Fibroblast of skin of back (primary cell): ENCODE measurements around the gene ACVR1.
A peak's percentile ranks its signal among the peaks of the same experiment; 100 is the strongest.
"Not testable (repeated sequence)": the region's sequence is repeated elsewhere in the genome, so short reads cannot be mapped to it uniquely, and the experiment has no call there.

ENCODE experiments used
- DNase-seq: peaks from one replicate; pipeline ENCODE4 v3.0.0-alpha.2; 2013

The ACVR1 gene

DNA sequence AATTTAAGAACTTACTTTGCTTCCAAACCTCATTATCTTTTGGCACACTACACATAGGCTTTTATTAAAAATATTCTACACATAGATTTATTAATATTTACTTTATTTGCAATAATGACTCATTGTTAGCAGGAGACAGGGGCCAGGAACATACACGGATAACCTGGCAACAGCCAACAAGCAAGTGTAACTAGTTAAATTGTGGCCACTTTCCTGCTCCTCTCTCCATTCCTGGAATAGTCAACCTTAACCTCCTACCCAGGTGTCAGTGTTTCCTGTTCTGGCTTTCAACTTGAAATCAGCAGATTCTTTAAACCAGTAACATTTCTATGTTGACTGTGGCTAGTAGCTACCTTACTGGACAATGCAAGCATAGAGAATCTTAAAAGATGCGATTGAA is 26.5 kb downstream of the ACVR1 start:
- no peak for DNase-seq

DNA sequence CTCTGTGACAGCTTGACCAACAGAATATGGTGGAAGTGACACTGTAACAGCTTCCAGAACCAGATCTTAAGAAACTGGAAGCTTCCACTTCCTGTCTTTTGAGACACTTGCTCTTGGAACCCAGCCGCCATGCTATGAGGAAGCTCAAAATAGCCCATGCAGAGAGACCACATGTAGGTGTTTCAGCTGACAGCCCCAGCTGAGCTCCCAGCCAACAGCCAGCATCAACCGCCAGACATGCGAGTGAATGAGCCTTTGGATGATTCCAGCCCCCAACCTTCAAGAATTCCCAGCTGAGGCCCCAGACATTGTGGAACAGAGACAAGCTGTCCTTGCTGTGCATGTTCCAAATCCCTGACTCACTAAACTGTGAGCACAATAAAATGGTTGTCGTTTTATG is 27.9 kb downstream of the ACVR1 start:
- DNase-seq, result no peak

- no peak for DNase-seq
These were observed 31.0 kb downstream of the ACVR1 start for GRCh38 chr2:157845081-157845480.

- no peak for DNase-seq
These were observed 32.2 kb downstream of the ACVR1 start for GRCh38 chr2:157843935-157844334.

DNA sequence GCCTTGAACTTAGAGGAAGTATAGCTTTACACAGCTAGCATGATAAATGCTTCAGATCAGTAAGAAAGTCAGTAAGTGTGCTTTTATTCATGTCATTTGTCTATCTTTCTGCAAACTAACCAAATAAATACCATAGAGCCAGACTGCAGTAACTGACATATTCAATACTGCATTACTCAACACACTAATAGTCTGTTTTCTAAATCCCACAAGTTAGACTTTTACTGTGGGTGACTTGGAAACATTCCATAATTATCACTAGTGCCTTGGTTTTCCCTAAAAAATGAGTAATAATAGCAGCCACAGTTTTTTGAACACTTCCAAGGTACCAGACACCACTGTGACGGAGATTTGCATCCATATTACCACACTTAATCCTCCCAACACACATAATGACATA is 33.0 kb downstream of the ACVR1 start:
- no peak for DNase-seq

DNA sequence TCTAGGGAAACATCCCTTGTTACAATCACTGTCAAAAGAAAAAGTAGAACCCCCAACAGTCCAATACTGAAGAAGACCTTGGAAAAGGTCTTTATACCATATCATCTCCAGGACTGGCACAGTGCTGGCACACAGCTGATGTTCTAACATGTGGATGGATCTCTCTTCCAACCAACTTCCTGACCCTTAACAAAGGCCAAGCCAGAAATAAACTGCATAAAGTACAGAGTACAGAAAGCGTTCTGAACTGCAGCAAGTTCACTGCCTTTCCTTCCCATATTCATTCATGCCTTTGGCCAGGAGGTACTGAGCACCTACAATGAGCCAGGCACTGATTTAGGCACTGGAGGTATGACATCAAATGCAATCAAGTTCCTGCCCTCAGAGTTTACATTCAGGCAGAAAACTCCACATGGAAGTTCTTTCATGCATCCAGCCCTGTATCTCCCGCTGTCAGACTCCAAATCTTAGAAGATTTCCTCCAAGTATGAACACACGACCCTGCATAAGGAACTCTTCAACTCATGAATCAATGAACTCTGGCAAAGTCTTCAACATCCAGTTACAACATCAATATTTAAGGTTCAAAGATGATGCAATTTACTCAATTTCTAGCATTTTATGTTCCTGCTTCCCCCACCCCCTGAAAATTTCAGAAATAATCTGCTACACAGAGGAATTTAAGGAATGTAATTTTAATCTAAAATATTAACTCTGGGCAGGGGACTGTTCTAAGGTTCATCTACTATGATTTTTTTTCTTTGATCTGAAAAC is 33.8 kb downstream of the ACVR1 start:
- DNase-seq, result no peak

DNA sequence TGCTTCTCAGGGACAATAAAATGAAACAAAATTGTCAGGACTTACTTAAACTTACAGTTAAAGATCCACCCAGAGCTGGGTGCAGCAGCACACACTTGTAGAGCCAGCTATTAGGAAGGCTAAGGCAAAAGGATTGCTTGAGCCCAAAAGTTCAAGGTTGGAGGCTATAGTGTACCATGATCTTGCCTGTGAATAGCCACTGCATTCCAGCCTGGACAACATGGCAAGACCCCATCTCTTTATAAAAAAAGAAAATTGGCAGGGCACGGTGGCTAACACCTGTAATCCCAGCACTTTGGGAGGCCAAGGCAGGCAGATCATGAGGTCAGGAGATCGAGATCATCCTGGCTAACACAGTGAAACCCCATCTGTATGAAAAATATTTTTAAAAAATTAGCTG is 34.6 kb downstream of the ACVR1 start:
- no peak for DNase-seq

DNA sequence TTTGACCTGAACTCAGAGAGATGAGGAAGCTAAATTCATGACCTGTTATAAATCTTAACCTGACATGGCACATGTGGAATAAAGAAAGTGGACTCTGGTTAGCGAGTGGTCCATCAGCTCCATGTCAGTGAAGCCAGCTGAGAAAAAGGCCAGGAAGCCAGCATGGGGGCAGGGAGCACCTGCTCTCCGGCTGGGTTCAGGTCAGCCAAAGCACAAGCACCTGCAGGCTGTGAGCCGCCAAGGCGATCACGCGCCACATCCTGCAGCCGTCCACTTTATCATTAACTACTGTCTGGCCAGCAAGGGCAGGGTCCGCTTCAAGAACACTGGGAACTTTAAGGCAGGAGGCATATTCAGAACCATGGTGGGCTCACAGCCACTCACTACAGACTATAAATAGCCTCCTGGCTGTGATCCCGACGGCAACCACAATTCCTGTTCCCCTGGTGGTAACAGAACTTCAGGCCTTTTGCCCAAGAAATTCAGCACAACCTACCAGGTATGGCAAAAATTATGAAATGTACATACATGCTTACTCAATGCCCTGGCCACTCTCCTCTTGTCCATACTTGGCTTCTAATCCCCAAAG is 35.5 kb downstream of the ACVR1 start:
- peak; percentile 37 for DNase-seq

GRCh38 chr2:157839822-157840221 is 36.3 kb downstream of the ACVR1 start:
- no peak for DNase-seq

GRCh38 chr2:157839162-157839801 is 36.8 kb downstream of the ACVR1 start:
- peak; percentile 80 for DNase-seq

DNA sequence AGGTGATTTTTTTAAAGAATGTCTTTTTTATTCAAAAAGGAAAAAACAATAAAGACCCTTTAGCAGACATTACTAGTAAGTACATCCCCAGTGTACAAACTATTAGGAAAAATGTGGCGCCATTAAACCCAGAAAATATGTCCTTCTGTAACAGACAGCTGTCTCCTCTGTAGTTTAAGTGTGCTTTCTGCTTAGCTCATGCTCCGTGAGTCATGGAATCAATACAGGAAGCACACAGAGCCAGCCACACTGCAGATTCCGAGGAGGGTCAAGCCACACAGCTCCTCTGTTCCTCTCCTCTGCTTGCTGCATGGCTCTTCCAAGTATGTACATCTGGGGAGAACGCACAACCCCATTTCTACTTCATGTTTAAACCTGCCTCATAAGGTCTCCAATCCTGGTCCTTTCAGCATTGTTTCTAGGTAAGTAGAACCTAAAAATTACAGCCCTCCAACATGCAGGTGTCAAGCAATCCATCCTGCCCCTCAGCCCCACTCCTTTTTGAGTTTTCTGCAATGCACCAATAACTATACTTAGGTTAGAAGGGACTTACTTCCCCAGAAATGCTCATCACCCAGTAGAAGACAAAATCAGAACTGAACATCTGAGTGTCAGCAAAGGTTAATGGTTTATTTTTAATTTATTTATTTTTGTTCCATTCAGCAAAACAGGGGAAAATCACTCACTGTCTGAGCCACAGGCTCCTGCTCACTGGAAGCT is 37.5 kb downstream of the ACVR1 start:
- peak; percentile 83 for DNase-seq

GRCh38 chr2:157837851-157838441 is 38.2 kb downstream of the ACVR1 start:
- DNase-seq, result no peak

DNA sequence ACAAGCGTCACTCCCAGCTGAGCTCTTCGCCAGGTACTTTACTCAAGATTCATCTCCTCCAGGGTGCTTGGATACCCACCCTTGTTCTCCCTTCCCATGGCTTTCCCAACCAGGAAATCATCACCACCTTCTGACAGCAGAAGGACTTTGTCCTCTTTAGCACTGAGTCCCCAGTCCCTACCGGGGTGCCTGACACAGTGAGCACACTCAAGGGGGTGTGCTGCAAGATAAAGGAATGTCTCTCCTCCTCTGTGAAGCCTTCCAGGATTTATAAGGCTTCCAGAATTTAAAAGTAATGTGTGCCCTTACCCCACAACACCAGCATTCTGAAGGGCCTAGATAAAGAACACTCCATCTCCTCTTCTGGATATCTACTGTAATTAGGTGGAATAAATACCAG is 39.6 kb downstream of the ACVR1 start:
- DNase-seq, result no peak

GRCh38 chr2:157835425-157835824 is 40.7 kb downstream of the ACVR1 start:
- no peak for DNase-seq

- no peak for DNase-seq
These were observed 41.1 kb downstream of the ACVR1 start for GRCh38 chr2:157835006-157835405.

GRCh38 chr2:157833721-157834120 is 42.4 kb downstream of the ACVR1 start:
- no peak for DNase-seq

- no peak for DNase-seq
These were observed 44.4 kb downstream of the ACVR1 start for GRCh38 chr2:157831573-157832315.

GRCh38 chr2:157830696-157831570 is 45.2 kb downstream of the ACVR1 start:
- DNase-seq, result peak; percentile 93

- DNase-seq, result no peak
These were observed 45.9 kb downstream of the ACVR1 start for GRCh38 chr2:157830266-157830665.

DNA sequence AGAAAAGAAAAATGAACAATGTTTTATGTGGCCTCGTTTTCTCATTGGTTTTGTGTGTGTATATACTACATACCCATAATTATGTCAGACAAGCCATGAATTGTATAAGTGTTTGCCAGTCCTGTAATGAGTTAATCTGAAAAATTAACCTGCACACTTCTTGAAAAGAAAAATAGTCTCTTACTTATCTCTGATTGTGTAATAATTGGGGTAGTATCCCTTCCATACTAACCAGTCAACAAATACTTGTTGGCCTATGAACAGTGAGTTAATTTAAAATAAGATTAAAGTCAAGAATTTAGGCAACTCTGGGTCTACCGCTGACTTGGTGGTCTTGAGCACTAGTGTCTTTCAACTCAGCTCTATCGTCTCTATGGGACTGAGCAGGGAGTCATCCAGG is 48.8 kb downstream of the ACVR1 start:
- DNase-seq, result no peak

DNA sequence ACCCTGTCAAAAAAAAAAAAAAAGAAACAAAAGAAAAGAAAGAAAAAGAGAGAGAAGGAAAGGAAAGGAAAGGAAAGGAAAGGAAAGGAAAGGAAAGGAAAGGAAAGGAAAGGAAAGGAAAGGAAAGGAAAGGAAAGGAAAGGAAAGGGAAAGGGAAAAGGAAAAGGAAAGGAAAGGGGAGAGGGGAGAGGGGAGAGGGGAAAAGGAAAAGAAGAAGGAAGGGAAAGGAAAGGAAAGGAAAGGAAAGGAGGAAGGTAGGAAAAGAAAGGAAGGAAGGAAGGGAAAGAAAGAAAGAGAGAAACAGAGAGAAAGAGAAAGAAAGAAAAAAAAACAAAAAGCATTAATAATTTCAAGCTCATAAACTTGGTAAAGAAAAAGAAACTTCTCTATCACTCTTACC is 49.5 kb downstream of the ACVR1 start:
- not testable (repeated sequence) for DNase-seq
